K562 (cell line): ENCODE data around the gene HAPLN2. TPM values are rescaled to one million over a fixed set of nuclear protein-coding genes. Genes with fewer than 3 reads are reported as not detected.

Source experiments
- ATAC-seq: fragments of 200-7000 bp; cut with Tn5 transposase; 3 replicates; pipeline ENCODE4 v1.9.1; 2020; ENCODE audit warnings: moderate library complexity
- BruUV-seq: library from RNA; stranded (reverse); fragments of 400-500 nt; replicated peaks from 2 replicates; lab custom pipeline; 2021; lab: Mats Ljungman, UMichigan
- CTCF ChIA-PET: fragments of 300-600 bp; formaldehyde crosslinking; extraction: SDS; loops from one replicate; lab custom pipeline; 2021; ENCODE audit warnings: low intra/inter-chr PET ratio; lab: Yijun Ruan, JAX
- POLR2A ChIA-PET: fragments of 300-600, 350-650 bp; sonication (Branson Sonifier 250); formaldehyde crosslinking; extraction: SDS; loops from one replicate; lab custom pipeline; 2021; ENCODE audit warnings: antibody characterized with exemption, inconsistent platforms; lab: Yijun Ruan, JAX
- DNase-seq, 4 experiments: peaks; one replicate each; pipeline versions ENCODE4 v3.0.0 to v3.0.0-alpha.2; 2011 to 2018; ENCODE audit warnings: low spot score in 3 of 4, mixed read lengths in 3 of 4; ENCODE audit errors: extremely low read depth in 1 of 4
- FAIRE-seq: peaks from 2 replicates; lab custom pipeline; 2011; peaks lifted over from hg19 to GRCh38; lab: Jason Lieb, UNC
- H2AFZ ChIP-seq: 2 replicates; pipeline ENCODE4 v1.6.0; 2011; ENCODE audit warnings: low read depth, low read length, control low read depth, inconsistent platforms
- H3K27ac ChIP-seq: fragments of 200-600 bp; 3 replicates; pipeline ENCODE4 v1.8.0; 2011; ENCODE audit warnings: low read depth, mild to moderate bottlenecking, control low read depth, inconsistent platforms, low read length, moderate library complexity, mixed read lengths; ENCODE audit errors: extremely low read depth
- H3K27me3 ChIP-seq, 2 experiments: fragments of 300-600 bp in 1 of 2; 2 replicates in 1 of 2; 3 replicates in 1 of 2; pipeline versions ENCODE4 v1.6.0 to v1.8.0; 2011; ENCODE audit warnings: inconsistent platforms in 2 of 2, low read length in 2 of 2, mild to moderate bottlenecking in 1 of 2, mixed read lengths in 1 of 2, moderate library complexity in 1 of 2; ENCODE audit not compliant: control insufficient read depth in 2 of 2, insufficient read depth in 2 of 2
- H3K36me3 ChIP-seq: fragments of 300-600 bp; 3 replicates; pipeline ENCODE4 v1.8.0; 2011; ENCODE audit warnings: mild to moderate bottlenecking, low read length, inconsistent platforms; ENCODE audit not compliant: control insufficient read depth, insufficient read depth
- H3K4me1 ChIP-seq, 2 experiments: fragments of 200-600 bp in 1 of 2; replicated peaks in 1 of 2; 2 replicates in 1 of 2; 3 replicates in 1 of 2; pipeline versions ENCODE4 v1.5.1 to v1.8.0; 2011; ENCODE audit warnings: inconsistent platforms in 2 of 2, low read length in 2 of 2, mild to moderate bottlenecking in 1 of 2, mixed read lengths in 1 of 2, moderate library complexity in 1 of 2; ENCODE audit not compliant: control insufficient read depth in 2 of 2, insufficient read depth in 2 of 2
- H3K4me2 ChIP-seq: 2 replicates; pipeline ENCODE4 v1.6.1; 2011; ENCODE audit warnings: low read length, control low read depth, inconsistent platforms, mixed read lengths; ENCODE audit not compliant: insufficient read depth
- H3K4me3 ChIP-seq: fragments of 200-600 bp; sonication (generic), shearing (Covaris generic); 2 replicates; pipeline ENCODE4 v1.5.1; 2016; ENCODE audit warnings: control low read depth, inconsistent platforms
- H3K79me2 ChIP-seq: fragments of 200-600 bp; 3 replicates; pipeline ENCODE4 v1.8.0; 2011; ENCODE audit warnings: low read length, inconsistent platforms; ENCODE audit not compliant: control insufficient read depth, insufficient read depth
- H3K9ac ChIP-seq, 2 experiments: 2 replicates each; pipeline versions ENCODE4 v1.6.0 to v1.6.1; 2011; ENCODE audit warnings: low read depth in 2 of 2, low read length in 2 of 2, control low read depth in 1 of 2, inconsistent platforms in 1 of 2, mild to moderate bottlenecking in 1 of 2, mixed read lengths in 1 of 2; ENCODE audit not compliant: insufficient read depth in 1 of 2
- H3K9me1 ChIP-seq: one replicate; pipeline ENCODE4 v1.6.0; 2011; ENCODE audit warnings: inconsistent platforms, mild to moderate bottlenecking, low read length, moderate library complexity; ENCODE audit not compliant: control insufficient read depth, insufficient read depth
- H3K9me3 ChIP-seq: replicated peaks from 2 replicates; pipeline ENCODE4 v1.5.1; 2011; ENCODE audit warnings: low read depth, low read length, inconsistent platforms; ENCODE audit not compliant: control insufficient read depth, insufficient read depth
- H4K20me1 ChIP-seq: replicated peaks from 2 replicates; pipeline ENCODE4 v1.6.1; 2011; ENCODE audit warnings: low read length, inconsistent platforms, mixed read lengths; ENCODE audit not compliant: control insufficient read depth, insufficient read depth
- ATF3 ChIP-seq, 2 experiments: fragments of 450-650 bp in 1 of 2; sonication (generic) in 1 of 2; formaldehyde crosslinking in 1 of 2; IDR thresholded peaks in 1 of 2; conservative IDR thresholded peaks in 1 of 2; 2 replicates each; pipeline versions ENCODE4 v1.6.1 to v1.8.1; 2016 to 2023; ENCODE audit warnings: mild to moderate bottlenecking in 2 of 2, moderate library complexity in 2 of 2, inconsistent platforms in 1 of 2, missing genetic modification reagents in 1 of 2
- FOXK2 ChIP-seq, 2 experiments: fragments of 450-650 bp; IDR thresholded peaks in 1 of 2; conservative IDR thresholded peaks in 1 of 2; 2 replicates each; pipeline ENCODE4 v1.6.1; 2016; ENCODE audit warnings: low read depth in 2 of 2, mild to moderate bottlenecking in 1 of 2
- GABPB1 ChIP-seq: sonication (generic); formaldehyde crosslinking; IDR thresholded peaks from 2 replicates; pipeline ENCODE4 v1.8.0; 2022; ENCODE audit warnings: mild to moderate bottlenecking, missing genetic modification reagents
- KAT7 ChIP-seq: sonication (generic); formaldehyde crosslinking; IDR thresholded peaks from 2 replicates; pipeline ENCODE4 v1.8.0; 2022; ENCODE audit warnings: missing genetic modification reagents, mild to moderate bottlenecking, borderline replicate concordance
- KLF10 ChIP-seq: fragments of 250-450 bp; sonication (Bioruptor Pico); IDR thresholded peaks from 2 replicates; pipeline ENCODE4 v1.6.1; 2021; ENCODE audit warnings: matching md5 sums
- LCOR ChIP-seq: sonication (generic); formaldehyde crosslinking; IDR thresholded peaks from 2 replicates; pipeline ENCODE4 v1.8.0; 2022; ENCODE audit warnings: mild to moderate bottlenecking, missing genetic modification reagents
- MIER1 ChIP-seq: fragments of 450-650 bp; IDR thresholded peaks from 2 replicates; pipeline ENCODE4 v1.6.1; 2016; ENCODE audit warnings: antibody characterized with exemption, mild to moderate bottlenecking, low read depth
- NCOA4 ChIP-seq: fragments of 450-650 bp; IDR thresholded peaks from 2 replicates; pipeline ENCODE4 v1.6.1; 2018; ENCODE audit warnings: mild to moderate bottlenecking; ENCODE audit not compliant: partially characterized antibody
- PREB ChIP-seq: sonication (generic); formaldehyde crosslinking; IDR thresholded peaks from 2 replicates; pipeline ENCODE4 v1.8.1; 2023; ENCODE audit warnings: mild to moderate bottlenecking, missing genetic modification reagents
- ZNF444 ChIP-seq: fragments of 250-450 bp; sonication (Bioruptor Pico); IDR thresholded peaks from 2 replicates; pipeline ENCODE4 v1.4.0; 2020; ENCODE audit warnings: mild to moderate bottlenecking, moderate library complexity
- WGBS: fragments of 100-300 bp; shearing (Covaris generic); methylation state at CpG from one replicate; pipeline ENCODE4 v1.1.6; 2016; ENCODE audit warnings: low coverage, mixed read lengths; ENCODE audit not compliant: insufficient coverage; ENCODE audit errors: missing lambda C conversion rate; 5-methylcytosine and 5-hydroxymethylcytosine counted together
- in situ Hi-C: fragments of 300-500 bp; cut with MboI; formaldehyde crosslinking; loops from 4 replicates; pipeline ENCODE4 v1.15.0; 2018; ENCODE audit warnings: inconsistent platforms, mixed read lengths
- intact Hi-C: fragments of 100-400 bp; cut with micrococcal nuclease; formaldehyde crosslinking; loops from 2 replicates; pipeline ENCODE4 v1.14.2; 2022
- polyA plus RNA-seq, 8 experiments: library from polyadenylated mRNA; depleted of rRNA in 4 of 8; stranded (reverse) in 5 of 8; unstranded in 3 of 8; fragments of >200 nt; fragmentation: Nextera tagmentation in 2 of 8; fragmentation: Illumina TruSeq in 1 of 8; extraction: Ambion mirVana in 2 of 8; extraction: Trizol in 1 of 8; gene quantifications; 2 replicates each; pipeline versions ENCODE4 v1.2.1 to v1.2.3, GENCODE V29; 2011 to 2014; ENCODE audit warnings: inconsistent platforms in 1 of 8, missing spikeins in 1 of 8
- total RNA-seq, 7 experiments: library from RNA; depleted of rRNA in 6 of 7; stranded (reverse); fragments of >200 nt in 6 of 7; fragmentation: Illumina TruSeq in 2 of 7; extraction: Trizol in 2 of 7; gene quantifications; 2 replicates each; pipeline versions ENCODE4 v1.2.1 to v1.2.3, GENCODE V29; 2011 to 2021; ENCODE audit warnings: low replicate concordance in 1 of 7

The HAPLN2 gene
- total and polyA plus RNA-seq, 9 of the 15 experiments (the other 6 are each of a cell fraction or from before 2014, with no cell fraction given): 0.14 to 5.2 (median 3.8) TPM; not detected in 4

- in situ Hi-C loops (no loop called here), intact Hi-C loops (no loop called here)
- peak; percentile 77 for FAIRE-seq
- peak overlapping the region; percentile 96 for H3K4me2 ChIP-seq
- BruUV-seq: no TSS peak
- TF ChIP-seq ZNF444 (CRISPR knock-in tag) (no peak), LCOR (CRISPR knock-in tag) (peak; percentile 6; the same call in 1 of the 2 replicates), KLF10 (CRISPR knock-in tag) (0 out of 2 replicates have a peak, but pooled peaks have one; percentile 48), MIER1 (0 out of 2 replicates have a peak, but pooled peaks have one; percentile 48), NCOA4 (no peak), GABPB1 (CRISPR knock-in tag) (peak; percentile 36; the same call in 1 of the 2 replicates), FOXK2 (conservative IDR thresholded peaks at IDR 0.05 in 1 of 2, IDR thresholded peaks at IDR 0.05 in 1 of 2; ENCODE audit: low read depth in 2 of 2) (peak; percentile 62 to 74; a peak in 2 of 4 replicates), ATF3 (IDR thresholded peaks at IDR 0.05) (no peak), ATF3 (CRISPR knock-in tag; conservative IDR thresholded peaks at IDR 0.05) (peak; percentile 33; the same call in 1 of the 2 replicates), KAT7 (CRISPR knock-in tag) (0 out of 2 replicates have a peak, but pooled peaks have one; percentile 23), PREB (CRISPR knock-in tag) (peak; percentile 83; the same call in 1 of the 2 replicates)
- H2AFZ ChIP-seq: peak overlapping the region; percentile 95
- H3K9me3 ChIP-seq: no peaks in the 10 kb centered on the region
- WGBS: 1% methylated on average over 6 of the region's 6 CpGs
- H3K36me3 ChIP-seq: peaks cover 41% of the 10 kb centered on the region
- ATAC-seq: peak; percentile 60
- H4K20me1 ChIP-seq: no peaks in the 10 kb centered on the region
- peak overlapping the region; percentile 88 for H3K4me3 ChIP-seq
- H3K9ac ChIP-seq: peak overlapping the region; percentile 88 to 93
- POLR2A ChIA-PET: interaction anchor here (1.0 to 2.6 kb wide), 9 partner anchors 9 to 134 kb away, joined by 3 to 16 read pairs (median 6); partner anchors contain the start of genes GPATCH4 and TTC24
- no peaks in the 10 kb centered on the region for H3K9me1 ChIP-seq
- peak in 1 of 4 experiments; percentile 33 for DNase-seq
- H3K27ac ChIP-seq: peak overlapping the region; percentile 92
- CTCF ChIA-PET: interaction anchor here (0.6 kb wide), 1 partner anchor 141 kb away, joined by 3 read pairs; no protein-coding TSS in a partner anchor
- H3K4me1 ChIP-seq: peaks cover 7 to 15% of the 10 kb centered on the region in 2 experiments; a peak in 4 of 5 replicates
- no peaks in the 10 kb centered on the region for H3K27me3 ChIP-seq
- peaks cover 21% of the 10 kb centered on the region for H3K79me2 ChIP-seq
Measured at GRCh38 chr1:156591181-156591431, 28.1 kb upstream of the HAPLN2 start.
